A673 (cell line): ENCODE results near the gene AIP. TPM values are rescaled to one million over a fixed set of nuclear protein-coding genes. Genes with fewer than 3 reads are reported as not detected.

Experiments used
- BruUV-seq: library from RNA; stranded (reverse); fragments of 400-500 nt; replicated peaks from 2 replicates; lab custom pipeline; 2021; lab: Mats Ljungman, UMichigan
- CTCF ChIA-PET: fragments of 300-600 bp; sonication (Branson Sonifier 250); formaldehyde crosslinking; loops from one replicate; lab custom pipeline; 2022; ENCODE audit warnings: antibody characterized with exemption; lab: Charles Lee
- POLR2A ChIA-PET: fragments of 300-600 bp; sonication (Branson Sonifier 250); formaldehyde crosslinking; loops from one replicate; lab custom pipeline; 2022; ENCODE audit warnings: antibody characterized with exemption; ENCODE audit not compliant: low non-redundant PET; lab: Charles Lee
- DNase-seq: peaks from one replicate; pipeline ENCODE4 v3.0.0-alpha.2; 2015; ENCODE audit warnings: low spot score
- H3K27ac ChIP-seq: fragments of 200-600 bp; sonication (generic); 2 replicates; pipeline ENCODE4 v1.5.1; 2016; ENCODE audit warnings: mixed run types, low read depth, mild to moderate bottlenecking, mixed read lengths, antibody characterized with exemption, low read length; ENCODE audit not compliant: poor library complexity, severe bottlenecking
- H3K27me3 ChIP-seq: fragments of 200-600 bp; sonication (generic); replicated peaks from 2 replicates; pipeline ENCODE4 v1.6.1; 2017; ENCODE audit warnings: mixed run types, low read depth, mild to moderate bottlenecking, mixed read lengths, antibody characterized with exemption, low read length; ENCODE audit not compliant: insufficient read depth, poor library complexity
- H3K36me3 ChIP-seq: fragments of 200-600 bp; sonication (generic); 2 replicates; pipeline ENCODE4 v1.6.1; 2016; ENCODE audit warnings: mixed run types, mild to moderate bottlenecking, mixed read lengths, antibody characterized with exemption, low read length; ENCODE audit not compliant: insufficient read depth, poor library complexity, severe bottlenecking
- H3K4me1 ChIP-seq: fragments of 200-600 bp; sonication (generic); 2 replicates; pipeline ENCODE4 v1.6.1; 2017; ENCODE audit warnings: mixed run types, mild to moderate bottlenecking, mixed read lengths, antibody characterized with exemption, low read length; ENCODE audit not compliant: insufficient read depth, poor library complexity, severe bottlenecking
- H3K4me3 ChIP-seq: fragments of 200-600 bp; sonication (generic); 2 replicates; pipeline ENCODE4 v1.5.1; 2016; ENCODE audit warnings: low read depth, mixed run types, mild to moderate bottlenecking, mixed read lengths, low read length; ENCODE audit not compliant: poor library complexity, severe bottlenecking
- H3K9me3 ChIP-seq: fragments of 200-600 bp; sonication (generic); 2 replicates; pipeline ENCODE4 v1.6.1; 2016; ENCODE audit warnings: mixed run types, low read depth, mild to moderate bottlenecking, mixed read lengths, antibody characterized with exemption, low read length; ENCODE audit not compliant: poor library complexity, severe bottlenecking
- CTCF ChIP-seq: fragments of 300-800, 200-600 bp; sonication (generic); conservative IDR thresholded peaks from 2 replicates; pipeline ENCODE4 v1.5.1; 2017; ENCODE audit warnings: low read depth, mild to moderate bottlenecking, antibody characterized with exemption, low read length, moderate library complexity, mixed read lengths
- EZH2 ChIP-seq: fragments of 200-600 bp; sonication (generic); IDR thresholded peaks from 2 replicates; pipeline ENCODE4 v1.6.1; 2017; ENCODE audit warnings: borderline replicate concordance, low read depth, mild to moderate bottlenecking, mixed read lengths, antibody characterized with exemption, low read length; ENCODE audit not compliant: poor library complexity, severe bottlenecking
- intact Hi-C: fragments of 100-400 bp; cut with micrococcal nuclease; formaldehyde crosslinking; loops from one replicate; pipeline ENCODE4 v1.10.0; 2022; ENCODE audit not compliant: unreplicated experiment
- total RNA-seq: library from RNA; stranded (reverse); gene quantifications from 2 replicates; pipeline ENCODE4 v1.2.3, GENCODE V29; 2021

The AIP gene
- total RNA-seq, 1 experiment from 2014 or later, result 66.0 TPM

GRCh38 chr11:67448220-67448609 lies 34.6 kb upstream of the AIP start:
- Histone ChIP-seq H3K9me3 (no peaks in the 10 kb centered on the region), H3K27me3 (no peaks in the 10 kb centered on the region), H3K36me3 (no peaks in the 10 kb centered on the region), H3K4me3 (no peak overlapping the region), H3K27ac (no peak overlapping the region), H3K4me1 (peaks cover 5% of the 10 kb centered on the region)
- DNase-seq, result no peak
- BruUV-seq, result no TSS peak
- ChIA-PET POLR2A (no interaction called here), CTCF (no interaction called here)
- no peak for TF ChIP-seq EZH2
- no peak for TF ChIP-seq CTCF
- intact Hi-C loops, result no loop called here

- H3K4me1 ChIP-seq, result peaks cover under 1% of the 10 kb centered on the region
- no TSS peak for BruUV-seq
- POLR2A ChIA-PET, result interaction anchor here (0.7 kb wide), 1 partner anchor 330 kb away, joined by 12 read pairs; the partner anchor contains the start of gene KDM2A
- no peak for DNase-seq
- H3K9me3 ChIP-seq, result no peaks in the 10 kb centered on the region
- H3K27ac ChIP-seq, result no peak overlapping the region
- no peaks in the 10 kb centered on the region for H3K36me3 ChIP-seq
- no peak overlapping the region for H3K4me3 ChIP-seq
- TF ChIP-seq EZH2 (no peak), CTCF (no peak)
- H3K27me3 ChIP-seq, result no peaks in the 10 kb centered on the region
- intact Hi-C loops, result no loop called here
- CTCF ChIA-PET, result interaction anchor here (0.5 kb wide), 1 partner anchor 759 kb away, joined by 3 read pairs; no protein-coding TSS in a partner anchor
Observed at GRCh38 chr11:67449116-67449844, 33.5 kb upstream of the AIP start.

GRCh38 chr11:67450796-67451657 lies 31.8 kb upstream of the AIP start:
- intact Hi-C loops, result no loop called here
- ChIA-PET POLR2A (interaction anchor here (0.6 kb wide), 1 partner anchor 94 kb away, joined by 3 read pairs; no protein-coding TSS in a partner anchor), CTCF (no interaction called here)
- Histone ChIP-seq H3K4me1 (no peaks in the 10 kb centered on the region), H3K27me3 (no peaks in the 10 kb centered on the region), H3K36me3 (no peaks in the 10 kb centered on the region), H3K27ac (no peak overlapping the region), H3K9me3 (no peaks in the 10 kb centered on the region), H3K4me3 (no peak overlapping the region)
- no peak for TF ChIP-seq EZH2
- TF ChIP-seq CTCF, result no peak
- BruUV-seq, result no TSS peak
- DNase-seq, result no peak
